GM12864 (cell line): Measurements from ENCODE around the gene SRRM2.

Source experiments
- DNase-seq: peaks from one replicate; pipeline ENCODE4 v3.0.0-alpha.2; 2011; ENCODE audit warnings: low read depth
- H3K4me3 ChIP-seq: 2 replicates; pipeline ENCODE4 v1.5.1; 2011; ENCODE audit warnings: mild to moderate bottlenecking, low read depth, low read length, control low read depth
- TF ChIP-seq, protein P1 (sequence below): IDR thresholded peaks from 2 replicates; pipeline ENCODE4 v1.5.1; 2011; ENCODE audit warnings: low read depth, mild to moderate bottlenecking, moderate library complexity, low read length, control low read depth, inconsistent platforms; ENCODE audit errors: missing control alignments

The SRRM2 gene

DNA sequence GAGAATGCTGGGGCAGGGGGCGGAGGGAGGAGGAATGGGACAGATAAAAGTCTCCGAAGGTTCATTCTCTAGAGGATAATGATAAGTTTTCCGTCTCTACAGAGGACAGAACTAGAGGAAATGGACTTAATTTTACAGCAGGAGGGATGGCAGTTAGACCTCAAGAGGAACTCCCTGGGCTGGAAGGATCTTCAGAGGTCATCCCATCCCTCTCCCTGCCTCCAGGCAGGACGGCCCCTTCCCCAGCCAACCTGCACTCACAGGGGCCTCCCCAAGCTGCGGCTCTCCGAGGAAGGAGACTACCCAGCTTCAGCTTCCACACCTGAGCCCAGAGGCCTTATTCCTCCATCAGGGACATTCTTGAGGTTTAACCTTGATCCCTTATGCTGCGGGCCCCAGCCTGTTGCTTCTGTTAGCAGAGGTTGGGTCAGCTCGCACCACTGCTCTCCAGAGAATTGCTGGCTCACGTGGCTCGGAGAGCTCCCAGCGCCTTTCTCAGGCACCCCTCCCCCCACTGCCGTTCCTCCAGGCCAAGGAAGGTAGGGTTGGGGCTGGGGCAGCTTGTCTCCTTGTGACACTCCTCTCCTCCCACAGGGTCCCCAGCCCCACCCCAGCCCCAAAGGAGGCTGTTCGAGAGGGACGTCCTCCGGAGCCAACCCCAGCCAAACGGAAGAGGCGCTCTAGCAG lies 16.1 kb downstream of the SRRM2 start:
- H3K4me3 ChIP-seq = no peak overlapping the region
- DNase-seq = no peak
- TF ChIP-seq, protein P1, sequence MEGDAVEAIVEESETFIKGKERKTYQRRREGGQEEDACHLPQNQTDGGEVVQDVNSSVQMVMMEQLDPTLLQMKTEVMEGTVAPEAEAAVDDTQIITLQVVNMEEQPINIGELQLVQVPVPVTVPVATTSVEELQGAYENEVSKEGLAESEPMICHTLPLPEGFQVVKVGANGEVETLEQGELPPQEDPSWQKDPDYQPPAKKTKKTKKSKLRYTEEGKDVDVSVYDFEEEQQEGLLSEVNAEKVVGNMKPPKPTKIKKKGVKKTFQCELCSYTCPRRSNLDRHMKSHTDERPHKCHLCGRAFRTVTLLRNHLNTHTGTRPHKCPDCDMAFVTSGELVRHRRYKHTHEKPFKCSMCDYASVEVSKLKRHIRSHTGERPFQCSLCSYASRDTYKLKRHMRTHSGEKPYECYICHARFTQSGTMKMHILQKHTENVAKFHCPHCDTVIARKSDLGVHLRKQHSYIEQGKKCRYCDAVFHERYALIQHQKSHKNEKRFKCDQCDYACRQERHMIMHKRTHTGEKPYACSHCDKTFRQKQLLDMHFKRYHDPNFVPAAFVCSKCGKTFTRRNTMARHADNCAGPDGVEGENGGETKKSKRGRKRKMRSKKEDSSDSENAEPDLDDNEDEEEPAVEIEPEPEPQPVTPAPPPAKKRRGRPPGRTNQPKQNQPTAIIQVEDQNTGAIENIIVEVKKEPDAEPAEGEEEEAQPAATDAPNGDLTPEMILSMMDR = no peak

DNA sequence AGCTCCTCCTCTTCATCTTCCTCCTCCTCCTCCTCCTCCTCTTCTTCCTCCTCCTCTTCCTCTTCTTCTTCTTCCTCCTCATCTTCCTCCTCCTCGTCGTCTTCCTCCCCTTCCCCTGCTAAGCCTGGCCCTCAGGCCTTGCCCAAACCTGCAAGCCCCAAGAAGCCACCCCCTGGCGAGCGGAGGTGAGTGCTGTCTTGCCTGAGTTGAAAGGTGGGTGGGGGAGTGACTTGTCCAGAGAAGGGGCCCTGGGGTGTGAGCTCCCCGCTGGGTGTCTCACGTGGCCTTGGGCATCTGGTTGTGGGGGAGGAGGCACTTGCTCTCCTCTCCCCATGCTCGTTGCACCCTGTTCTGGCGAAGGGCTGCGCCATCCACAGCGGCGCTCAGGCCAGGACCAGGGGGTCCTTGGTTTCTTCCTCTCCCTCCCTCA lies 16.7 kb downstream of the SRRM2 start:
- no peak overlapping the region for H3K4me3 ChIP-seq
- no peak for DNase-seq
- TF ChIP-seq, protein P1 = no peak

DNA sequence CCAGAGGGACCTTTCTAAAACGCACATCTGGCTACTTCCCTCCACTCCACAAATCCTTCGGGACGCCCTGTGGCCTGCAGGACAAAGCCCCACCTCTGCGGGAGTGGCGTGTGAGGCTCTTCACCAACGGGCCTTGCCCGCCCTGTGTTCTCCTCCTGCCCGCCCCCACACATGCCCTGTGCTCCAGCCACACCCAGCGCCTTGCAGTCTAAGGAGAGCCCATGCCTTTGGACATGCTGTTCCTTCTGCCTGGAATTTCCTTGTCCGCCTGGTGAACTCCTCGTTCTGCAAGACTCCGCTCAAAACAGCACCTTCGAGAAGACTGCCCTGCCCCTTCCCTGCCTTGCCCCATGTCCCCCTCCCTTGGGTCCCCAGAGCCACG lies 17.2 kb downstream of the SRRM2 start:
- TF ChIP-seq, protein P1 = no peak
- no peak for DNase-seq
- H3K4me3 ChIP-seq = no peak overlapping the region

DNA sequence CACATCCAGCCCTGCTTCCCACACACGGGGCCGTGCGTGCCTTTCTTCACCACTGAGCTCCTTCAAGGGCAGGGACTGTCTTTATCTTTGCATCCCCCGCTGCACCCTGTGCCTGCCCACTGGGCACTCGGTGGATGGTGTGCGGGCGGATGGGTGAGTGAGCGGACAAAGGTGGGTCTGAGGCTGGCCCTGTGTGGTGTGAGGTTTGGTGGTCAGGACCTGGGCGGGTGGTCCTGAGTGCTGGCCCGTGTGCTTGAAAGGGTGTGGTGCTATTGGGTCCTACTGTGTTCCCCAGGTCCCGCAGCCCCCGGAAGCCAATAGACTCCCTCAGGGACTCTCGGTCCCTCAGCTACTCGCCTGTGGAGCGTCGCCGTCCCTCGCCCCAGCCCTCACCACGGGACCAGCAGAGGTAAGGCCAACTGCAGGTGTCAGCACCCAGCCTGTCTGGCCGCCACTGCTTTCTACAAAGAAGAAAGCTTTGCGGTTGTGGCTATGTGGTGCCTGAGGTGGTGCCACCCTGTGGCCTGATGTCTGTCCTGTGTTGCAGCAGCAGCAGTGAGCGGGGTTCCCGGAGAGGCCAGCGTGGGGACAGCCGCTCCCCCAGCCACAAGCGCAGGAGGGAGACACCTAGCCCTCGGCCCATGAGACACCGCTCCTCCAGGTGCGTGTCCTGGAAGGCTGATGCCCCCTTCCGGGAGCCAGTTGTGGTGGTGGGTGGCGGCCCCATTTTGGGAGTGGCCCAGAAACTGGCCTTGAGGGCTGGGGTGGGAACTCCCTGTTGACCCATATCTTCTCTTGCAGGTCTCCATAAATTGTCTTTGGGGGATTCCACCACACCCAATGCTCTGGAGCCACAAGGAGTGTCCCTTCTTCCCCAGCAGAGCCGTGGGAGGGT lies 17.9 kb downstream of the SRRM2 start:
- no peak overlapping the region for H3K4me3 ChIP-seq
- DNase-seq = no peak
- TF ChIP-seq, protein P1 = no peak

DNA sequence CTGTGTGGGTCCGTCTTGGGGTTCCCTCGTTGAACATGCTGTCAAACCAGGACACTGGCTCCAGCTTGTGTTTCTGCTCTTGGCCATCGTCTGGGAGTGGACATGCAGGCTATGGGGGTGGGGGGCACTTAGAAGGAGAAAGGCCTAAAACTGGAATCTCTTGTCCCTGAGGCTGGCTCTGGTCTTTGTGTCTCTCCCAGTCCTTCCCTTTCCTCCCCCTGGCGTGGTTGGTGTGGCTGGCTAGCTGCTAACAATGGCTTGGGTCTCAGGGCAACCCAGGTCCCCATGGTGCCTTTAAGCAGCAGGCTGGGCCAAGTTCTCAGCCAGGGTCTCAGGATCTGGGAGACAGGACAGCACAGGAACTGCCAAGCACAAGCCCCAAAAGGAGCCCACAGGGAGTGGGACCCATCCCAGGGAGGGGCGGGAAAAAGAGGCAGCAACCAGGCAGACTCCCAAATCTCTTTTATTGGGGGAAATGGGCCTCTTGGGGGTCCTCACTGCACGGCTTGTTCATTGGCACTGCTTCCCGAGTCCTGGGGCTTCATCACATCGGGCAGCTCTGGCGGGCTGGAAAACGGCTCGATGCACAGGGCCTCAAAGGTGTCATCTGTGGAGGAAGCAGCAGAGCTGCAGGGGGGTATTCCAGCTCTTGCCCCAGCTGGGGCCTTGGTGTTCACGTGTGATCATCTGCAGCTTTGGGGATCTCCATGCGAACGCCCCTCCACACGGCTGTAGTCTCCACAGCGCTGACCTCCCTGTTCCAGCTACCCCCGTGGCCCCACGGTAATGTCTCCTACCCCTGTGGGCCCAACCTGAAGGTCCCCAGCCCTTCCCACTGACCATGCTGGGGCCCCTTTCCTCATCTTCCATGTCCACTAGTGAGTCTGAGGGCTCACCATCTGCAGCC lies 19.3 kb downstream of the SRRM2 start:
- TF ChIP-seq, protein P1 = no peak
- H3K4me3 ChIP-seq = no peak overlapping the region
- no peak for DNase-seq

DNA sequence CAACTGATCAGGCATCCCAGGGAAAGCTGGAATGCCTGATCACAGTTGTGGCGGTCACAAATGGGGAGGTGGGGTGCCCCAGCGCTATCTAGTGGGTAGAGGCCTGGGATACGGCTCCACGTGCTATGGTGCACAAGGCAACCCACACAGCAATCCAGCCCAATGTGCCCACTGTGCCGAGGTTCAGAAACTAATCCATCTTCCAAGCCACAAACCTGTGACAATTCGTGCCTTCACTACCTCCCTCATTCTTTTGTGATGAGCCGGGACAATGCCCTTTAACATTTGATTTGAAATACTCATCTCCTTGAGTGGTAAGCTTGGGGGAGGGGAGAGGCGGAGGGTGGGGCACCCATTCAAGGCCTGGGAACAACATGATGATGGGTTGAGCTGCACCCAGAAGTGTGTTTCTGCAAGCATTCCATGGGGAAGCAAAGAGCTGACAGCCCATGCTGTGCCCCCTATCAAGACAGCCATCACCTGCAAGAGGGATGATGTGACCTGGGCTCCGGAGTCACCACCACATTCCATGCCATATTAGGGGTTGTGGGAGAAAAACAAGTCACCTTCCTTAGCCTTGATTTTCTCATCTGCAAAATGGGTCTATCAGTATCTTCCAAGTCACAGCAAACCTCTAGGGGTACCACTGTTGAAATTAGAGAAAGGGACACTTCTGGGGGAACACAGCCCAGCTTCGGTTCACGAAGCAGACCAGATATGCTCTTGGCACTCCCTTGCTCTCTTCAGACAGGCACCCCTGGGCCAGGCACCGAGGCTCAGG lies 20.9 kb downstream of the SRRM2 start:
- no peak overlapping the region for H3K4me3 ChIP-seq
- no peak for DNase-seq
- TF ChIP-seq, protein P1 = no peak
